ENCODE results near the gene C13orf42.

C13orf42 gene

GRCh38 chr13:51111997-51112396, 923 bp upstream of the C13orf42 start:
- H3K36me3 ChIP-seq (ENCODE audit: control insufficient read depth, insufficient read depth, low read length): no peaks in the 10 kb centered on the region
- H3K27me3 ChIP-seq (replicated peaks; ENCODE audit: control insufficient read depth, insufficient read depth, low read length): no peaks in the 10 kb centered on the region; the same call in 1 of the 2 replicates
- no peak for TF ChIP-seq CTCF (IDR thresholded peaks at IDR 0.05; ENCODE audit: insufficient read depth, low read length, poor library complexity, severe bottlenecking)
- no peak overlapping the region for H3K4me3 ChIP-seq (replicated peaks; ENCODE audit: low read depth, low read length)
- no peak for DNase-seq (ENCODE audit: extremely low read depth, insufficient read length)

- no peak for DNase-seq (ENCODE audit: extremely low read depth, insufficient read length)
- no peaks in the 10 kb centered on the region for H3K36me3 ChIP-seq (ENCODE audit: control insufficient read depth, insufficient read depth, low read length)
- H3K4me3 ChIP-seq (replicated peaks; ENCODE audit: low read depth, low read length): no peak overlapping the region
- H3K27me3 ChIP-seq (replicated peaks; ENCODE audit: control insufficient read depth, insufficient read depth, low read length): no peaks in the 10 kb centered on the region; the same call in 1 of the 2 replicates
- no peak for TF ChIP-seq CTCF (IDR thresholded peaks at IDR 0.05; ENCODE audit: insufficient read depth, low read length, poor library complexity, severe bottlenecking)
These were observed 3.1 kb downstream of the C13orf42 start for GRCh38 chr13:51107996-51108395.

GRCh38 chr13:51105046-51105445, 6.0 kb downstream of the C13orf42 start:
- no peak for DNase-seq (ENCODE audit: extremely low read depth, insufficient read length)
- Histone ChIP-seq H3K4me3 (replicated peaks; ENCODE audit: low read depth, low read length) (no peak overlapping the region), H3K36me3 (ENCODE audit: control insufficient read depth, insufficient read depth, low read length) (no peaks in the 10 kb centered on the region), H3K27me3 (replicated peaks; ENCODE audit: control insufficient read depth, insufficient read depth, low read length) (no peaks in the 10 kb centered on the region; the same call in 1 of the 2 replicates)
- TF ChIP-seq CTCF (IDR thresholded peaks at IDR 0.05; ENCODE audit: insufficient read depth, low read length, poor library complexity, severe bottlenecking): no peak

- no peaks in the 10 kb centered on the region for H3K36me3 ChIP-seq (ENCODE audit: control insufficient read depth, insufficient read depth, low read length)
- H3K4me3 ChIP-seq (replicated peaks; ENCODE audit: low read depth, low read length): no peak overlapping the region
- no peaks in the 10 kb centered on the region for H3K27me3 ChIP-seq (replicated peaks; ENCODE audit: control insufficient read depth, insufficient read depth, low read length)
- TF ChIP-seq CTCF (IDR thresholded peaks at IDR 0.05; ENCODE audit: insufficient read depth, low read length, poor library complexity, severe bottlenecking): no peak
- no peak for DNase-seq (ENCODE audit: extremely low read depth, insufficient read length)
These were observed 9.3 kb downstream of the C13orf42 start for GRCh38 chr13:51101636-51102235.

- Histone ChIP-seq H3K4me3 (replicated peaks; ENCODE audit: low read depth, low read length) (no peak overlapping the region), H3K27me3 (replicated peaks; ENCODE audit: control insufficient read depth, insufficient read depth, low read length) (no peaks in the 10 kb centered on the region), H3K36me3 (ENCODE audit: control insufficient read depth, insufficient read depth, low read length) (no peaks in the 10 kb centered on the region)
- no peak for DNase-seq (ENCODE audit: extremely low read depth, insufficient read length)
- TF ChIP-seq CTCF (IDR thresholded peaks at IDR 0.05; ENCODE audit: insufficient read depth, low read length, poor library complexity, severe bottlenecking): no peak
These were observed 13.6 kb downstream of the C13orf42 start for GRCh38 chr13:51097353-51098043.
